Keratinocyte (primary cell): ENCODE results near the gene ZNF316. TPM values are rescaled to one million over a fixed set of nuclear protein-coding genes. Genes with fewer than 3 reads are reported as not detected.

Experiments used
- DNase-seq: peaks from one replicate; pipeline ENCODE4 v3.0.0-alpha.2; 2011; ENCODE audit warnings: low read depth, missing footprints, low spot score
- FAIRE-seq: peaks from 2 replicates; lab custom pipeline; 2011; peaks lifted over from hg19 to GRCh38; lab: Jason Lieb, UNC
- H2AFZ ChIP-seq: 2 replicates; pipeline ENCODE4 v1.6.0; 2012; ENCODE audit warnings: low read length, control low read depth, inconsistent platforms; ENCODE audit not compliant: control insufficient read depth
- H3K27ac ChIP-seq: 2 replicates; pipeline ENCODE4 v1.5.1; 2011; ENCODE audit warnings: low read length; ENCODE audit not compliant: control insufficient read depth, insufficient read depth
- H3K27me3 ChIP-seq: 3 replicates; pipeline ENCODE4 v1.6.0; 2011; ENCODE audit warnings: low read length; ENCODE audit not compliant: control insufficient read depth, insufficient read depth; ENCODE audit errors: extremely low read depth
- H3K36me3 ChIP-seq, 2 experiments: 2 replicates in 1 of 2; 3 replicates in 1 of 2; pipeline ENCODE4 v1.5.1; 2011; ENCODE audit warnings: low read length in 2 of 2, mild to moderate bottlenecking in 1 of 2; ENCODE audit not compliant: control insufficient read depth in 2 of 2, insufficient read depth in 2 of 2; ENCODE audit errors: extremely low read depth in 1 of 2
- H3K4me1 ChIP-seq: 3 replicates; pipeline ENCODE4 v1.5.1; 2011; ENCODE audit warnings: low read length; ENCODE audit not compliant: control insufficient read depth, insufficient read depth; ENCODE audit errors: extremely low read depth
- H3K4me2 ChIP-seq: 3 replicates; pipeline ENCODE4 v1.6.0; 2011; ENCODE audit warnings: low read depth, low read length; ENCODE audit not compliant: control insufficient read depth, insufficient read depth; ENCODE audit errors: extremely low read depth
- H3K4me3 ChIP-seq, 3 experiments: fragments of 200-600 bp in 1 of 3; sonication (generic) in 1 of 3; 2 replicates in 2 of 3; 3 replicates in 1 of 3; pipeline ENCODE4 v1.5.1; 2011 to 2016; ENCODE audit warnings: low read length in 3 of 3, mild to moderate bottlenecking in 3 of 3, control low read depth in 2 of 3, inconsistent platforms in 1 of 3, low read depth in 1 of 3, mixed read lengths in 1 of 3, mixed run types in 1 of 3, moderate library complexity in 1 of 3; ENCODE audit not compliant: control insufficient read depth in 2 of 3, insufficient read depth in 2 of 3; ENCODE audit errors: extremely low read depth in 1 of 3
- H3K79me2 ChIP-seq: 2 replicates; pipeline ENCODE4 v1.6.0; 2012; ENCODE audit warnings: low read length; ENCODE audit not compliant: control insufficient read depth, insufficient read depth
- H3K9ac ChIP-seq: 3 replicates; pipeline ENCODE4 v1.6.0; 2011; ENCODE audit warnings: low read length; ENCODE audit not compliant: control insufficient read depth, insufficient read depth; ENCODE audit errors: extremely low read depth
- H3K9me1 ChIP-seq: 3 replicates; pipeline ENCODE4 v1.6.0; 2011; ENCODE audit warnings: low read length; ENCODE audit not compliant: control insufficient read depth, insufficient read depth; ENCODE audit errors: extremely low read depth
- H3K9me3 ChIP-seq: 2 replicates; pipeline ENCODE4 v1.5.1; 2012; ENCODE audit warnings: low read depth, low read length; ENCODE audit not compliant: control insufficient read depth
- H4K20me1 ChIP-seq: 3 replicates; pipeline ENCODE4 v1.6.0; 2011; ENCODE audit warnings: low read length; ENCODE audit not compliant: control insufficient read depth, insufficient read depth; ENCODE audit errors: extremely low read depth
- EZH2 ChIP-seq: IDR thresholded peaks from one replicate; pipeline ENCODE4 v1.6.1; 2012; ENCODE audit warnings: inconsistent platforms, mild to moderate bottlenecking, low read length, moderate library complexity
- dilution Hi-C: fragments of 300-500 bp; cut with MboI; formaldehyde crosslinking; loops from one replicate; pipeline ENCODE4 v1.7.0; 2020; ENCODE audit warnings: low sequenced_read_pairs; ENCODE audit not compliant: extremely low pct_ligation_motif_present
- polyA plus RNA-seq, 5 experiments: library from polyadenylated mRNA; depleted of rRNA in 3 of 5; stranded (reverse) in 3 of 5; stranded (forward) in 1 of 5; unstranded in 1 of 5; fragments of >200 nt; gene quantifications; 1 replicate in 1 of 5; 2 replicates in 3 of 5; 3 replicates in 1 of 5; pipeline versions ENCODE4 v1.2.1 to v1.2.3, GENCODE V29; 2011 to 2012; ENCODE audit warnings: missing spikeins in 2 of 5, low read depth in 1 of 5, low replicate concordance in 1 of 5
- TF ChIP-seq, protein P1 (sequence below), 3 experiments: IDR thresholded peaks in 1 of 3; conservative IDR thresholded peaks in 1 of 3; optimal IDR thresholded peaks in 1 of 3; 2 replicates in 2 of 3; 3 replicates in 1 of 3; pipeline versions ENCODE3 to v1.5.1; 2011; ENCODE audit warnings: low read length in 3 of 3, mild to moderate bottlenecking in 3 of 3, moderate library complexity in 2 of 3, control low read depth in 1 of 3, inconsistent platforms in 1 of 3; ENCODE audit not compliant: insufficient read depth in 2 of 3; ENCODE audit errors: extremely low read depth in 1 of 3

ZNF316 gene
- polyA plus RNA-seq, 1 donor (not counting 4 experiments of a cell fraction or from before 2014, with no cell fraction given) = 5.1 TPM

DNA sequence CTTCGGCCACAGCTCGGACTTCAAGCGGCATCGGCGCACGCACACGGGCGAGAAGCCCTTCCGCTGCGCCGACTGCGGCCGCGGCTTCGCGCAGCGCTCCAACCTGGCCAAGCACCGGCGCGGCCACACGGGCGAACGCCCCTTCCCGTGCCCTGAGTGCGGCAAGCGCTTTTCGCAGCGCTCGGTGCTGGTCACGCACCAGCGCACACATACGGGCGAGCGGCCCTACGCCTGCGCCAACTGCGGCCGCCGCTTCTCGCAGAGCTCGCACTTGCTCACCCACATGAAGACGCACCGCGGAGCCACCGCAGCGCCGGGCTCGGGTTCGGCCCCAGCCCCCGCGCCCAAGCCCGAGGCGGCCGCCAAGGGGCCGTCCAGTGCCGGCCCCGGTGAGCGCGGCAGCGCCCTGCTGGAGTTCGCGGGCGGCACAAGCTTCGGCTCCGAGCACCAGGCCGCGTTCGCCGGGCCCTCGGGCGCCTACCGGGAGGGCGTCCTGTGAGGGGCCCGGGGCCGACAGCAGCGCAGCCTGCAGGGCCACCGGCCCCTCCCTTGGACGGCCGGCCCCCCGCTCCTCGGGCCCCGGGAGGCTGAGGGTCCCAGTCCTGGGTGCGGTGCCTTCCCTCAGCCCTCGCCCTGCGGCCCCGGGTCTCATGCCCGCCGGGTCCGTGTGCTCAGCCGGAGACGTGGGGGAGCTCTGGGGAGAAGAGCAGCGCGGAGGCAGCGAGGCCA is 17.2 kb downstream of the ZNF316 start:
- Histone ChIP-seq H3K27ac (no peak overlapping the region), H3K9me1 (no peaks in the 10 kb centered on the region), H3K4me1 (no peaks in the 10 kb centered on the region), H3K9me3 (no peaks in the 10 kb centered on the region), H3K9ac (no peak overlapping the region), H3K36me3 (peaks cover 8 to 9% of the 10 kb centered on the region in 2 experiments), H3K27me3 (no peaks in the 10 kb centered on the region), H3K79me2 (no peaks in the 10 kb centered on the region), H3K4me3 (no peak overlapping the region), H3K4me2 (no peak overlapping the region), H4K20me1 (no peaks in the 10 kb centered on the region), H2AFZ (no peak overlapping the region)
- FAIRE-seq (no peak), DNase-seq (no peak)
- dilution Hi-C loops = no loop called here
- TF ChIP-seq, protein P1, sequence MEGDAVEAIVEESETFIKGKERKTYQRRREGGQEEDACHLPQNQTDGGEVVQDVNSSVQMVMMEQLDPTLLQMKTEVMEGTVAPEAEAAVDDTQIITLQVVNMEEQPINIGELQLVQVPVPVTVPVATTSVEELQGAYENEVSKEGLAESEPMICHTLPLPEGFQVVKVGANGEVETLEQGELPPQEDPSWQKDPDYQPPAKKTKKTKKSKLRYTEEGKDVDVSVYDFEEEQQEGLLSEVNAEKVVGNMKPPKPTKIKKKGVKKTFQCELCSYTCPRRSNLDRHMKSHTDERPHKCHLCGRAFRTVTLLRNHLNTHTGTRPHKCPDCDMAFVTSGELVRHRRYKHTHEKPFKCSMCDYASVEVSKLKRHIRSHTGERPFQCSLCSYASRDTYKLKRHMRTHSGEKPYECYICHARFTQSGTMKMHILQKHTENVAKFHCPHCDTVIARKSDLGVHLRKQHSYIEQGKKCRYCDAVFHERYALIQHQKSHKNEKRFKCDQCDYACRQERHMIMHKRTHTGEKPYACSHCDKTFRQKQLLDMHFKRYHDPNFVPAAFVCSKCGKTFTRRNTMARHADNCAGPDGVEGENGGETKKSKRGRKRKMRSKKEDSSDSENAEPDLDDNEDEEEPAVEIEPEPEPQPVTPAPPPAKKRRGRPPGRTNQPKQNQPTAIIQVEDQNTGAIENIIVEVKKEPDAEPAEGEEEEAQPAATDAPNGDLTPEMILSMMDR (optimal IDR thresholded peaks at IDR 0.05 in 1 of 3, IDR thresholded peaks at IDR 0.05 in 1 of 3, conservative IDR thresholded peaks at IDR 0.05 in 1 of 3; ENCODE audit: extremely low read depth in 1 of 3, insufficient read depth in 2 of 3, low read length in 3 of 3) = no peak
- TF ChIP-seq EZH2 = no peak

DNA sequence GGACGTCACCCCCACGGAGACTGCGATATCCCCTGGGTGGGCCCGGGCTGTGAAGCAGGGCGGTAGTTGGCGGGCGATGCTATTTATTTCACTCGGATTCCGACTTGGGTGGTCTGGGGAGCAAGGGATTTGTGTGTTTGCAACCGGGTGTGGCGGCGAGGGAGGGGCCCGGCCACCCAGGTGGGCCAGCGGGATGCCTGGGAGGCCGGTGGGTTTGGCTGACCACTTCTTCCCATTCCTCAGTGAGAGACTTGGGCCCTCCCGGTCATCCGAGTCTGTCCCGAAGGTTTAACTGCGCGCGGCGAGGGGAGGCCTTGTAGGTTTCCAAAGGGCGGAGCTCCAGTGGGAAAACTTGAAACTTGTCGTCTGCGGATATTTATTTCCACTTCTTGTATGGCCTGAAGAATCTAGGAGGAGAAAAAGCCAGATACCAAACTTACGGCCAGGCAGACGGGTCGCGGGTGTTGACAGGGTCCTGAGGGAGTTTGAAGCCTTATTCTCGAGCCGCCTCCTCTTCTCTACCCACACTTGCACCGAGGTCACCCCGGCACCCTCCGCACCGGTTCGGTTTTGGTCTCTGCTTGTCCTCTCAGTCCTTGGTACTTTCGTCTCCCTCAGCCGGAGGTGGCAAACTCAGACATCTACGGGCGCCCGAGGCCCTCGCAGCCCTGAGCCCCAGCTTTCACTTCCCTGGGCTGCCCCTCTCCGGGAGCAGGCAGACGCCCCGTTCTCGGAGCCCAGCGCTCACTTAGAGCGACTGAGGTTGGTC is 17.9 kb downstream of the ZNF316 start:
- DNase-seq (no peak), FAIRE-seq (no peak)
- Histone ChIP-seq H3K27me3 (no peaks in the 10 kb centered on the region), H2AFZ (no peak overlapping the region), H3K36me3 (peaks cover 7 to 8% of the 10 kb centered on the region in 2 experiments), H3K9me3 (no peaks in the 10 kb centered on the region), H3K4me1 (no peaks in the 10 kb centered on the region), H4K20me1 (no peaks in the 10 kb centered on the region), H3K27ac (no peak overlapping the region), H3K79me2 (no peaks in the 10 kb centered on the region), H3K9me1 (no peaks in the 10 kb centered on the region), H3K9ac (no peak overlapping the region), H3K4me3 (no peak overlapping the region), H3K4me2 (no peak overlapping the region)
- dilution Hi-C loops = no loop called here
- no peak for TF ChIP-seq EZH2
